SKM-1 treated with dmso at 0.1 percent for 144 hours (cell line): ENCODE results near the gene ACSL1.
A peak's percentile ranks its signal among the peaks of the same experiment; 100 is the strongest.
"Not testable (repeated sequence)": the region's sequence is repeated elsewhere in the genome, so short reads cannot be mapped to it uniquely, and the experiment has no call there.

Experiments used
- DNase-seq: peaks from one replicate; lab custom pipeline; 2025; ENCODE audit not compliant: unreplicated experiment; lab: John Stamatoyannopoulos, UW

Gene ACSL1

DNA sequence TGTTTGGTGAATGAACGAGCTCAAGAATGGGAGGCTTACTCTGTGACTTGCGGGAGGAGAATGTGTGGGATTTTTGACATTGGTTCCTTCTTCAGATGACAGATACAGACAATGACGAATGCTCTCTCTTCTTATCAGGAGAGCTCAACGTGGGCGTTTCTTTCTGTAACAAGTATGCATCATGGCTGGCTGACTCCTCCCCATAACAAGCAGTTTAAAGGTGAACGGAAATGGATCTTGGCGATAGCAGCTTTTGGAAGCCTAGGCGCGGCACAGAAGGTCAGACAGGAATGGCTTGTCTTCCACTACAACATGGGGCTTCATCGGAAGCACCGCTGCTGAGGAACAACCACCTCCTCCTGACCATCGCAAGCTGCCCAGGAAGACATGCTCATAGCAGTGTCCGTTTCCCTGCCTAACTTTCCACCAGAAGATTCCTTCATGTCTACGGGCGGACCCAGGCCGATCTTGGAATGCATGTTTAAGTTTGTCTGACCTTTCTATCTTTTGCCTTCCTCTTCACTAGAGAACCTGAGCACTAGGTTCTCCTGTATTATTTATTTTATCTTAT is 18.3 kb upstream of the ACSL1 start:
- DNase-seq = no peak

GRCh38 chr4:184839075-184839399 is 13.3 kb upstream of the ACSL1 start:
- not testable (repeated sequence) for DNase-seq

DNA sequence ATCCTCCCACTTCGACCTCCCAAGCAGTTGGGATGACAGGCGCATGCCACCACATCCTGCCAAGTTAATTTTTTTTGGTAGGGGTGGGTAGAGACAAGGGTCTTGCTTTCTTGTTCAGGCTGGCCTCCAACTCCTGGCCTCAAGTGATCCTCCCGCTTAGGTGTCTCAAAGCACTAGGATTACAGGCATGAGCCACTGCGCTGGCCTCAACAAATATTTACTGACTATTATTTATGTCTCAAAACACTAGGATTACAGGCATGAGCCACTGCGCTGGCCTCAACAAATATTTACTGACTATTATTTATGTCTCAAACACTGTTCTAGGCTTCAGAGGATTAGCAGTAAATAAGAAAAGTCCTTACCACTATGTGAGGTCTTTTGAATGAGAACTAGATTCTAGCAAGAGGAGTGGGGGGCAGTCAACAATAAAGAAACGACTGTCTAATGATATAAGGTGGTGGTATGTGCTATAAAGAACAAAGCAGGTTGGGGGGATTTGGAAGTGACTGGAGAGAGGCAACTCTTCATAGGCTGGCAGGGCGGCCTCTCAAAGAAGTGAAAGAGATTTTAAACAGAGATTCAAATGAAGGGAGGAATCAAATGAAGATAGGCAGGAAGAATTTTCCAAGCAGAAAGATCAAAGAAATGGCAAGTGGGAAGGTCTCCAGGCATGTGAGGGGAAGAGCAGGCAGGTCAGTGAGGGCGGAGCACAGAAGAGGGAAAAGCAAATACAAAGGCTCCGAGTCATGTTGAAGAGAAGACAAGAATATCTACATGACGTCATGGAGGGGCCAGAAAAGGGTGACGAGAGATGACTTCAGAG is 12.7 kb upstream of the ACSL1 start:
- no peak for DNase-seq

GRCh38 chr4:184836613-184837012 is 10.8 kb upstream of the ACSL1 start:
- no peak for DNase-seq

GRCh38 chr4:184833046-184833838 is 7.5 kb upstream of the ACSL1 start:
- peak; percentile 94 for DNase-seq

GRCh38 chr4:184831153-184831552 is 5.4 kb upstream of the ACSL1 start:
- DNase-seq = no peak

DNA sequence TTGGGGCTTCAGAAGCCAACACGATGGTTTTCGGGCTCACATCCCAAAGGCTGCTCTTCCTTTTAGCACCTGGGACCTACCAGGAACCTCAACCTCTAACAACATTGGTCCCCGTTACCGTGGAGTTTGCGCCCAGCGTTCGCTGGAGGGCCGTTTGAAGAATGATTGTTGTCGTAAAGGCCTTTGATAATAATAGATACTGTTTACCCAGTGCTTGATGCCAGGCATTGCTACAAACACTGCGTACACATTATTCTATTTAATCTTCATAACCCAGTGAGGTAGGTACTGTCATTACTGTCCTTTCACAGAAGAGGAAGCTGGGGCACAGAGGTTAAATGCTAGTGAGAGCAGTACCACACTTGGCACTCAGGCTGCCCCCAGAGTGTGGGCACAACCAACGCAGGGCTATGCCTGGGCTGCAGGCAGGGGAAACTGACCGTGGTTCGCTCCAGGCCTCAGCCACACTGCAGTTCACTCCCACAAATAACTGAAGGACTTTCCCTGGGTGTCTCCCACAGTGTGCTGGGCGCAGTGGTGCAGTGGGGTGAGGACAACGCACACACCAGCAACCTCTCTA is 1.0 kb upstream of the ACSL1 start:
- DNase-seq = peak; percentile 18

DNA sequence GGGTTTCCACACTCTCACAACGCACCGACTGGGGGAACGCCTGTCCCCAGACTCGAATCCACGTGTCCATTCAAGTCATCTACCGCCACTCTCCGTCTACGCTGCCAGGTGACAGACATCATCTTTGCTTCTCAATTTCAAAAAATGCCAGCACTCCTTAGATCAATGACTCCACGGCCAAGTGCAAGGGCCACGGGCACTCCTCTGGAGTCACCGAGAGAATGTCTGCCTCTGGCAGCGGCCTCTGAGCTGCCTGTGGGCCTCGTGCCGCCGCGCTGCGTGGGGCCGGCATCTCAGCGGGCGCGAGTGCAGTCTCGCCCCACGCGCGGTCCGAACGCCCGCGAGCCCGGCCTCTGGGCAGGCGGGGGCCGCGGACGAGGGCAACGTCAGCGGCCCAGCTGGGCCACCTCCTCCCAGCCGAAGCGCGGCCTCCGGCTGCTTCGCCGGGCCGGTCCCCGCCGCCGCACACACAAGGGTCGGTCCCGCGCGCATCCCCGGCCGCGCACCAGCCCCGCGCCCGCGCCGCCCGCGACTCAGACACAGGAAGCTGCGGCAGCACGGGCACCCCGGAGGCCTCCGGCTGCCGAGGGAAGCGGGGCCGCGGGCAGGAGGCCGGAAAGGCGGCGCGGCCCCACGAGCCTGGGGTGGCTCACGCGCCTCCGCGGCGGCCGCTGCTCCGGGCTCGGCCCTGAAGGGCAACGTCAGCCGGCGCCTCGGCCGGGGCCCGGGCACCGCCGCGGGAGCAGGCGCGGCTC is 450 bp downstream of the ACSL1 start:
- DNase-seq = no peak

DNA sequence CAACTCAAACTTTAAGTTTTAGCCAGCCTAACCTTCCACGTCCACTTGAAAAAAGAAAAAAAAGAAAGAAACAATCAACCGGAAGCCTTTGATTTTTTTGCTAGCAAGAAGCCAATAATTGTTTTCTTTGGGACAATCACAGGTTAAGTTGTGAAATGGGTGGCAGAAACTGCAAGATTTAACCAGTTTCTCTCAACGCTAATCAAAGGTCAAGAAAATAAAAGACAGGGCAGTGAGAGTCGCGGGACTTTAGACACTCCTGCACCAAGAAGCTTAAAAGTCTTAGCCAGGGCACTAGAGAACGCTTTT is 1.0 kb downstream of the ACSL1 start:
- no peak for DNase-seq

GRCh38 chr4:184824081-184824775 is 1.5 kb downstream of the ACSL1 start:
- no peak for DNase-seq

GRCh38 chr4:184823014-184823413 is 2.8 kb downstream of the ACSL1 start:
- no peak for DNase-seq

GRCh38 chr4:184822356-184822755 is 3.4 kb downstream of the ACSL1 start:
- DNase-seq = no peak

- peak; percentile 15 for DNase-seq
Measured at GRCh38 chr4:184821242-184821641, 4.5 kb downstream of the ACSL1 start.

GRCh38 chr4:184819786-184820185 is 6.0 kb downstream of the ACSL1 start:
- peak; percentile 66 for DNase-seq

- DNase-seq = no peak
Measured at GRCh38 chr4:184818216-184818564, 7.6 kb downstream of the ACSL1 start.

DNA sequence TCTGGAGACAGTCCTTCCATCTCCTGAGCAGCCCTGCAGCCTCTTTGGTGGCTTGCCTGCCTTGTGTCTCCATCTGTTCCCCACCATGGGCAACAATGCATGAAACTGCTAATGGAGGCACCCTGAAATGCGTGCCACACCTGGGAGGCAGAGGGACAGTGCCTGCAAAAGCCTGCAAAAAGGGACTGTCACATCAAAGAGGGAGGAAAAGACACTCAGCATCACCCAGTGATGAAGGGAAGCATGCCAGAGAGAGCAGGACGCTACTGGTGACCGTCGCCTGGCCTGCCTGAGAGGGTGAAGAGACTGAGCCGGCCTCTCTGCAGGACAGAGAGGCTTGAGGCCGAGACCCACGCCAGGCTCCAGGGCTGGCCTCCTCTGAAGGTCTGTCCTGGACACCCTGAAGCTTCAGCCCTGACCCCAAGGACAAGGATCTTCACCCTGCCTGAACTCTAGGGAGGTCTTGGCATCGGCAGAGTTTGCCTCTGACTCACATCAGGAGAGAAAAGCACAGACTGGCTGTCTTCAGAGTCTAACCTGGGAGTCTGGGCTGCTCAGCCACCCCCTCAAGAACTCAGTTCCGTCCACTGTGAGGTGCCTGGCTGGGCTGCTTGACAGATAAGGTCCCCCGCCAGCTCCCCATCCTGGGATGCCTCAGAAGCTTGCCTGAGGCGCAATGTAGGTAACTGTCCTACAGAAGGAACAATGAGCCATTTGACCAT is 8.1 kb downstream of the ACSL1 start:
- DNase-seq = no peak

DNA sequence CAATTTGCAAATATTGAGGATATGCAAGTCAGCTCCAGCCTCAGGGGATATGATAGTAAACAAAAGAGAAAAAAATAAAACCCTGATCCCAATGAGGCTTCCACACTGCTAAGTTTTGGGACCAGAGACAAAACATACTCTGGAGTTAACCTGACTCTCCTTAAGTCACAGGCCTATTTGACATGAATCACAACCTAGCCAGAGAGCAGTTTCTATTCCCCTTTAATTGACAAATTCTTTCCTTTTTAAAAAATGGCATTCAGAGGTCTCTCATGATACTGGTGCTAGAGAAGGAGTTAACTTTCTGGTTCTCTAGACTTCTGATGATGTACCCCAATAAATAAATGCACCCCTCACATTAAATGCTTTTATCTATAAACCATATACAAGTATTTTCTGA is 8.8 kb downstream of the ACSL1 start:
- DNase-seq = no peak

GRCh38 chr4:184815046-184815877 is 10.5 kb downstream of the ACSL1 start:
- DNase-seq = no peak

- no peak for DNase-seq
Measured at GRCh38 chr4:184814686-184815045, 11.1 kb downstream of the ACSL1 start.
